Measurements from ENCODE around the gene ODAD2. TPM values are rescaled to one million over a fixed set of nuclear protein-coding genes. Genes with fewer than 3 reads are reported as not detected.

The ODAD2 gene, protein sequence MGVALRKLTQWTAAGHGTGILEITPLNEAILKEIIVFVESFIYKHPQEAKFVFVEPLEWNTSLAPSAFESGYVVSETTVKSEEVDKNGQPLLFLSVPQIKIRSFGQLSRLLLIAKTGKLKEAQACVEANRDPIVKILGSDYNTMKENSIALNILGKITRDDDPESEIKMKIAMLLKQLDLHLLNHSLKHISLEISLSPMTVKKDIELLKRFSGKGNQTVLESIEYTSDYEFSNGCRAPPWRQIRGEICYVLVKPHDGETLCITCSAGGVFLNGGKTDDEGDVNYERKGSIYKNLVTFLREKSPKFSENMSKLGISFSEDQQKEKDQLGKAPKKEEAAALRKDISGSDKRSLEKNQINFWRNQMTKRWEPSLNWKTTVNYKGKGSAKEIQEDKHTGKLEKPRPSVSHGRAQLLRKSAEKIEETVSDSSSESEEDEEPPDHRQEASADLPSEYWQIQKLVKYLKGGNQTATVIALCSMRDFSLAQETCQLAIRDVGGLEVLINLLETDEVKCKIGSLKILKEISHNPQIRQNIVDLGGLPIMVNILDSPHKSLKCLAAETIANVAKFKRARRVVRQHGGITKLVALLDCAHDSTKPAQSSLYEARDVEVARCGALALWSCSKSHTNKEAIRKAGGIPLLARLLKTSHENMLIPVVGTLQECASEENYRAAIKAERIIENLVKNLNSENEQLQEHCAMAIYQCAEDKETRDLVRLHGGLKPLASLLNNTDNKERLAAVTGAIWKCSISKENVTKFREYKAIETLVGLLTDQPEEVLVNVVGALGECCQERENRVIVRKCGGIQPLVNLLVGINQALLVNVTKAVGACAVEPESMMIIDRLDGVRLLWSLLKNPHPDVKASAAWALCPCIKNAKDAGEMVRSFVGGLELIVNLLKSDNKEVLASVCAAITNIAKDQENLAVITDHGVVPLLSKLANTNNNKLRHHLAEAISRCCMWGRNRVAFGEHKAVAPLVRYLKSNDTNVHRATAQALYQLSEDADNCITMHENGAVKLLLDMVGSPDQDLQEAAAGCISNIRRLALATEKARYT
- total RNA-seq, result 1 to 10 TPM in 1 of 4 donors, not detected in 3; 1.7 TPM

DNA sequence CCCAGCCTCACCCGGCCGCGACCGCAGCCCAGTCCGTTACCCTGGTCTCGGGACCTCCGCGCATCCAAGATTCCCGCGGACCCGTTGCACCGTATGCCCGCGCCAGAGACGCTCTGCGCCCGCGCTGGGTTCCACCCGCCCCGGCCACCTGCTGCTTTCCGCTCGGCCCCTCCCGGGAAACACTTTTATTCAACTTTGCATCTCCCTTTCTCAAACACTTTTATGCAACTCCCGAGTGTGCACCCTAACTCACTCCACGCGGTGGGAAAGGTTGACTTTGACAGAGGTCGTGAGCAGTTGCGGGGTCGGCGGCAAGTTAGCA, at the start of gene ODAD2:
TSS of gene ODAD2 (minus strand) at position 126 of the 322 bp plus-strand sequence. CDS start 3,937 bp downstream, outside the sequence.
- Histone ChIP-seq H3K4me1 (peaks cover 0 to 8% (median 0%) of the 10 kb centered on the region in 4 donors), H3K36me3 (no peaks in the 10 kb centered on the region), H3K9me3 (no peaks in the 10 kb centered on the region), H3K27ac (no peak within 1 kb of the TSS), H3K27me3 (peaks cover 0 to 9% of the 10 kb centered on the region in 2 donors), H3K4me3 (peak within 1 kb of the TSS; percentile 31 to 75 (median 56))
- no peak for DNase-seq (ENCODE audit: low spot score in 2 of 2)
- TF ChIP-seq POLR2A (IDR thresholded peaks at IDR 0.05), result no peak
- no peak for TF ChIP-seq EP300 (IDR thresholded peaks at IDR 0.05)
- TF ChIP-seq, protein P1, sequence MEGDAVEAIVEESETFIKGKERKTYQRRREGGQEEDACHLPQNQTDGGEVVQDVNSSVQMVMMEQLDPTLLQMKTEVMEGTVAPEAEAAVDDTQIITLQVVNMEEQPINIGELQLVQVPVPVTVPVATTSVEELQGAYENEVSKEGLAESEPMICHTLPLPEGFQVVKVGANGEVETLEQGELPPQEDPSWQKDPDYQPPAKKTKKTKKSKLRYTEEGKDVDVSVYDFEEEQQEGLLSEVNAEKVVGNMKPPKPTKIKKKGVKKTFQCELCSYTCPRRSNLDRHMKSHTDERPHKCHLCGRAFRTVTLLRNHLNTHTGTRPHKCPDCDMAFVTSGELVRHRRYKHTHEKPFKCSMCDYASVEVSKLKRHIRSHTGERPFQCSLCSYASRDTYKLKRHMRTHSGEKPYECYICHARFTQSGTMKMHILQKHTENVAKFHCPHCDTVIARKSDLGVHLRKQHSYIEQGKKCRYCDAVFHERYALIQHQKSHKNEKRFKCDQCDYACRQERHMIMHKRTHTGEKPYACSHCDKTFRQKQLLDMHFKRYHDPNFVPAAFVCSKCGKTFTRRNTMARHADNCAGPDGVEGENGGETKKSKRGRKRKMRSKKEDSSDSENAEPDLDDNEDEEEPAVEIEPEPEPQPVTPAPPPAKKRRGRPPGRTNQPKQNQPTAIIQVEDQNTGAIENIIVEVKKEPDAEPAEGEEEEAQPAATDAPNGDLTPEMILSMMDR (IDR thresholded peaks at IDR 0.05), result no peak
- WGBS, 2 donors, result 6 to 7% methylated on average over 27 to 28 of the region's 30 CpGs

DNA sequence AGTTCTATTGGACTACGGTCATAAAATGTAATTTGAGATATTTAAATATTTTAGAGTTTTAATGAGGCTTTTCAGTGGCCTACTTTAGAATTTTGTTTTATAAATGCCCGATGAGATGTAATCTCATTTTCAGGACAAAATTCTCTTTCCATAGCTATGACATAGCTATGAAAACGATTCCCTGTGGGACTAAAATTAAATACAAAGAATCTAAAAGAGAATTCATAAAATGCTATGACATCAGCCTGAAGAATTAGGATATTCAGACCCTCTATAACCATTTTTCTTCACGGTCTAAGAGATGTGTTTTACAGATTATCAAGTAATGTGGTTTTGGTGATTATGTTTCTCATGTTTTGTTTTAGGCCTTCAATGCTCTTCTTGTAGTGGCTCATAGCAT, 48.2 kb upstream of the ODAD2 start:
- TF ChIP-seq POLR2A (IDR thresholded peaks at IDR 0.05) (no peak), EP300 (IDR thresholded peaks at IDR 0.05) (no peak)
- TF ChIP-seq, protein P1 (IDR thresholded peaks at IDR 0.05), result no peak

DNA sequence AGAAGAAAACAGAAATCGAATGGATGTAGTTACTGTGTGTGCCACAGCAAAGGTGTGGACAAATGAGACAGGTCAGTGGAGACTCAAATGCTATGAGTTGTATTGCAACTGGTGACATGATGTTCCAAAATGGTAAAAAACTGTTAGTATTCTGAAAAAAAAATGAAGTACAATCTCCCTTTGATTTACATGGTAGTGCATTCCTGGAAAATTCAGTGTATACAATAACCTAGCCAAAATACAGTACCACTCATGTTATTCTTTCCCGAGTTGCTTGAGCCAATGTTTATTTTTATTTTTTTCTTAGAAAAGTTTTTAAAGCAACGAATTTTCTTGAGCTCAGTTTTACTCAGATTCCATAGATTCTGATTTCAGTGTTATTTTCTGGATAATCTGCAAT, 47.7 kb upstream of the ODAD2 start:
- Histone ChIP-seq H3K36me3 (no peaks in the 10 kb centered on the region), H3K4me1 (no peaks in the 10 kb centered on the region), H3K4me3 (no peak overlapping the region), H3K9me3 (no peaks in the 10 kb centered on the region), H3K27ac (no peak overlapping the region), H3K27me3 (no peaks in the 10 kb centered on the region)
- 38 to 39% methylated on average over 3 of the region's 3 CpGs for WGBS, 2 donors
- no peak for DNase-seq (ENCODE audit: low spot score in 2 of 2)
- TF ChIP-seq POLR2A (IDR thresholded peaks at IDR 0.05), result no peak
- TF ChIP-seq EP300 (IDR thresholded peaks at IDR 0.05), result no peak
- TF ChIP-seq, protein P1 (IDR thresholded peaks at IDR 0.05), result no peak

More for the DNA sequence above, 48.2 kb upstream of the ODAD2 start:
- Histone ChIP-seq H3K27me3 (no peaks in the 10 kb centered on the region), H3K27ac (no peak overlapping the region), H3K9me3 (no peaks in the 10 kb centered on the region), H3K4me3 (no peak overlapping the region), H3K36me3 (no peaks in the 10 kb centered on the region), H3K4me1 (no peaks in the 10 kb centered on the region)
- 41 to 42% methylated on average over 4 of the region's 4 CpGs for WGBS, 2 donors
- DNase-seq (ENCODE audit: low spot score in 2 of 2), result no peak

DNA sequence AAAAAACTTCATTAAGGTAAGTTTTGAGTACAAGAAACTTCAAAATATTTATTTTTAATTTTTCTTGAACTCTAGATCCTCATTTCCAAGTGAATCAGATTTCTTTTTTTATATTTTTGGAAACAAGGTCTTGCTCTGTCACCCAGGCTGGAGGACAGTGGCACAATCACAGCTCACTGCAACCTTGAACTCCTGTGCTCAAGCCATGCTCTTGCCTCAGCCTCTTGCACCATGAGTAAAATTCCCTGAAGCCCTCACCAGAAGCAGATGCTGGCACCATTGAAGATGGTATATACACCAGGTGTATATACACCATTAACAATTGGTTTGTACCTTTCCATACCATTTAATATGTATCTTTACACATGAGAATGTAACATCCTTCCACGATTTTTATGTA, 45.1 kb upstream of the ODAD2 start:
- no peak overlapping the region for H3K27ac ChIP-seq
- H3K4me3 ChIP-seq, result no peak overlapping the region
- H3K9me3 ChIP-seq, result no peaks in the 10 kb centered on the region
- no peaks in the 10 kb centered on the region for H3K4me1 ChIP-seq
- no peak for TF ChIP-seq EP300 (IDR thresholded peaks at IDR 0.05)
- TF ChIP-seq, protein P1 (IDR thresholded peaks at IDR 0.05), result no peak
- TF ChIP-seq POLR2A (IDR thresholded peaks at IDR 0.05), result no peak
- no peaks in the 10 kb centered on the region for H3K27me3 ChIP-seq
- H3K36me3 ChIP-seq, result no peaks in the 10 kb centered on the region
- 76 to 81% methylated on average over 1 of the region's 1 CpG for WGBS, 2 donors
- DNase-seq (ENCODE audit: low spot score in 2 of 2), result no peak
